HUDEP-2 (cell line): Measurements from ENCODE around the gene METTL8.
"Not testable (repeated sequence)": the region's sequence is repeated elsewhere in the genome, so short reads cannot be mapped to it uniquely, and the experiment has no call there.

Experiments used
- DNase-seq, 76 experiments: peaks; one replicate each; lab custom pipeline; 2025; ENCODE audit not compliant: unreplicated experiment in 76 of 76; lab: John Stamatoyannopoulos, UW

Gene METTL8

GRCh38 chr2:171316755-171317337 lies 116.9 kb downstream of the METTL8 start:
- DNase-seq = no peak

GRCh38 chr2:171316220-171316619 lies 117.6 kb downstream of the METTL8 start:
- no peak for DNase-seq

GRCh38 chr2:171315781-171316180 lies 118.0 kb downstream of the METTL8 start:
- DNase-seq = no peak

- not testable (repeated sequence) for DNase-seq
These were observed 121.6 kb downstream of the METTL8 start for GRCh38 chr2:171312182-171312581.

GRCh38 chr2:171311589-171311988 lies 122.2 kb downstream of the METTL8 start:
- DNase-seq = not testable (repeated sequence)

GRCh38 chr2:171310889-171311288 lies 122.9 kb downstream of the METTL8 start:
- no peak for DNase-seq

GRCh38 chr2:171309455-171310286 lies 124.1 kb downstream of the METTL8 start:
- DNase-seq = no peak

GRCh38 chr2:171308280-171309054 lies 125.3 kb downstream of the METTL8 start:
- DNase-seq = no peak

- DNase-seq = no peak
These were observed 126.2 kb downstream of the METTL8 start for GRCh38 chr2:171307560-171307959.

GRCh38 chr2:171297956-171298355 lies 135.8 kb downstream of the METTL8 start:
- no peak for DNase-seq

GRCh38 chr2:171294608-171295007 lies 139.2 kb downstream of the METTL8 start:
- no peak for DNase-seq

- DNase-seq = no peak
These were observed 140.1 kb downstream of the METTL8 start for GRCh38 chr2:171293661-171294060.

GRCh38 chr2:171289991-171290390 lies 143.8 kb downstream of the METTL8 start:
- no peak for DNase-seq

- no peak for DNase-seq
These were observed 144.5 kb downstream of the METTL8 start for GRCh38 chr2:171289316-171289715.

- DNase-seq = no peak
These were observed 146.2 kb downstream of the METTL8 start for GRCh38 chr2:171287611-171288010.

- DNase-seq = no peak
These were observed 146.7 kb downstream of the METTL8 start for GRCh38 chr2:171287036-171287571.

- no peak for DNase-seq
These were observed 152.7 kb downstream of the METTL8 start for GRCh38 chr2:171281110-171281509.

GRCh38 chr2:171279983-171280790 lies 153.6 kb downstream of the METTL8 start:
- no peak for DNase-seq

- no peak for DNase-seq
These were observed 159.0 kb downstream of the METTL8 start for GRCh38 chr2:171274757-171275156.

GRCh38 chr2:171271971-171272436 lies 161.8 kb downstream of the METTL8 start:
- no peak for DNase-seq
